HG03060 (cell line): ENCODE data around the gene SREBF2.

Experiments used
- ATAC-seq: cut with Tn5 transposase; IDR thresholded peaks from one replicate; pipeline ENCODE4 v1.9.1; 2021; ENCODE audit warnings: low read depth, moderate number of reproducible peaks; ENCODE audit not compliant: unreplicated experiment

Gene SREBF2

GRCh38 chr22:41906822-41907221 lies 73.9 kb downstream of the SREBF2 start:
- ATAC-seq, result no peak

- ATAC-seq, result no peak
These were observed 74.8 kb downstream of the SREBF2 start for GRCh38 chr22:41907436-41908401.

DNA sequence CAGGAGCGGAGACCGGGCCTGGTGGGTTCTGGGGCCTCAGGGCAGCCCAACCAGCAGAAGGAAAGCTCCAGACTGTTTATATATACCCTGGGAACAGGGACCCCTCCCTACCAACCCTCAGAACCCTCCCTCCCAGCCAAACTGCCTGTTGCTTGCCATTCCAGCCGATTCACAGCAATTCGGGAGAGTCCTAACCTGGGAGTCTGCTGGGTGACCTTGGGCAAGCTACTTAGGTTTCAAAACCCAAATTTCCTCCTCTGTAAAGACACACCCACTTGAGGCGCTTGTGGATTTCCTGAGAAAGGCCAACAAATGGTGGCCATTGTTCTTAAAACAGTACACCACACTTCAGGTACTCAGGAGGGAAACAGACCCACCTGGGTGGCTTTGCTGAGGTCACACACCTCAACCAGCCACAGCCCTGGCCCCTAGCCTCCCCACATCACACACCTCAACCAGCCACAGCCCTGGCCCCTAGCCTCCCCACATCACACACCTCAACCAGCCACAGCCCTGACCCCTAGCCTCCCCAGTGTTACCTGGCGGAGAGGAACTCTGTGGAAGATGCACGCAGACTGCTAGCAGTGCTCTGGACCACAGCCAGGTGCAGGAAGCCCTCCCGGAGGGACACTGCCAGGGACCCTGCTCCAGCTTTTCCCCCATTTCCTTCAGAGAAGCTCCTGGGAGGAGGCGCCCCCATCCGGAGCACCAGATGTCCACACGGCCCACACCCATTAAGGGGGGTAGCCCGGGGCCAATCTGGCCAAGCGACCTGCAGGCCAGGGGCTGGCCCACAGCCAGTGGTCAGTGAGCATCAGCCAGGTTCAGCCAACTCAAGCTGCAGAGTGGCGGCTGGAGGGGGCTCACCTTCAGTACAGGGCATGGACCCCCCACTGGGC lies 75.8 kb downstream of the SREBF2 start:
- ATAC-seq, result no peak

- ATAC-seq, result no peak
These were observed 76.6 kb downstream of the SREBF2 start for GRCh38 chr22:41909310-41910049.

GRCh38 chr22:41910050-41911000 lies 77.4 kb downstream of the SREBF2 start:
- no peak for ATAC-seq

DNA sequence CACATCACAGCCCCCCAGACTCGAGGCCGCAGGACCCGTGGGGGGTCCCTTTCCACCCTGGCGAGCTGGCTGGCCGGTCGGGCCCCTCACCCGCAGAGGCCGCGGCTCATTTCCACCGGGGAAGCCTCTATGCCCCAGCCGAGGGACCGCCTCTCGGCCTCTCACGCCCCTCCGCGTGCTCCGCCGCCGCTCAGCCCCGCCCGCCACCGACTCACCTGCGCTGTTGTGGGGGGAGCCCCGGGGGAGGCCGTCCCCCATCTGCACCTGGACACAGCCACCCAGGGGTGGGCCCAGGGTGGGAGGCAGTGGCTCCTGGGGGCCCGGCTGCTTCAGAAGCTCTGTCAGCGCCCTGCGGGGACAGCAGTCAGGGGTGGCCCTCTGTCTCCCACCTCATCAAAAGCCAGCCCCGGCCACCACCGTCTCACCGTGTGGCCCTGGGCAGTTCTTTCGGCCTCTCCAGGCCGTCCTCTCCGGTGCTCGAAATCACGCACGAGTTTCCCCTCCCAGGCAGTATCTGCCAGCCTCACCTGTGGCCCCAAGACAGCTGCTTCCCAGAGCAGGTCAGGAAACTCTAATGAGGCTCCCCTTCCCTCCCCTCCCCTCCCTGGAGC lies 78.2 kb downstream of the SREBF2 start:
- ATAC-seq, result no peak

DNA sequence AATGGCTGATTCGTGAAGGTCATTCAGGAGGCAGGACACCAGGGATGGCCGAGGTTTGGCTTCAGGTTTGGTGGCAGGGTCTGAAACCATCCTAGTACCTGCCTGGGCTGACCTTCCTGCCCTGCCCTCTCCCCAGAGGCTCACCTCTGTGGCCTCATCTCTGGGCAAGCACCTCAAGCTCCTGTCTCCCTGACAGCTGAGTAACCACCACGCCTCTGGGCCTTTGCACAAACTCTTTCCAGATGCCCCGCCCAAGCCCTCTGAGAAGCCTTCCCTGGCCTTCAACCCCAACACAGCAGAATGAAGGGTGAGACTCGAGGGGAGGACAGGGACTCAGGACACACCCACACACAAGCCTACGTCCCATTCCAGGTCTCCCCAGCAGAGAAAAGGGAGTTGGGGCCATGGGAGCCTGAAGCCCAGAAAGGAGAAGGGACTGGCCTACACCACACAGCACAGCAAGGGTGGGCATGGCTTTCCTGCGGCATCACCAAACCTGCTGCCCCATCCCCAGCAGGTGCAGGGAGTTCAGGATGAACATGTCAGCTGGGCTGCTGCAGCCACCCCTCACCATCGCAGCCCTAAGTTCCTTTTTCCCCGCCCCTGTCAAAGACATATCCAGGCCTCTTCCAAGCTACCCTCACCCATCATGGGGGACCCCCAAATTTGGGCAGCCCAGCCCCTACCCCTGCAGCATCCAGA lies 79.6 kb downstream of the SREBF2 start:
- no peak for ATAC-seq

DNA sequence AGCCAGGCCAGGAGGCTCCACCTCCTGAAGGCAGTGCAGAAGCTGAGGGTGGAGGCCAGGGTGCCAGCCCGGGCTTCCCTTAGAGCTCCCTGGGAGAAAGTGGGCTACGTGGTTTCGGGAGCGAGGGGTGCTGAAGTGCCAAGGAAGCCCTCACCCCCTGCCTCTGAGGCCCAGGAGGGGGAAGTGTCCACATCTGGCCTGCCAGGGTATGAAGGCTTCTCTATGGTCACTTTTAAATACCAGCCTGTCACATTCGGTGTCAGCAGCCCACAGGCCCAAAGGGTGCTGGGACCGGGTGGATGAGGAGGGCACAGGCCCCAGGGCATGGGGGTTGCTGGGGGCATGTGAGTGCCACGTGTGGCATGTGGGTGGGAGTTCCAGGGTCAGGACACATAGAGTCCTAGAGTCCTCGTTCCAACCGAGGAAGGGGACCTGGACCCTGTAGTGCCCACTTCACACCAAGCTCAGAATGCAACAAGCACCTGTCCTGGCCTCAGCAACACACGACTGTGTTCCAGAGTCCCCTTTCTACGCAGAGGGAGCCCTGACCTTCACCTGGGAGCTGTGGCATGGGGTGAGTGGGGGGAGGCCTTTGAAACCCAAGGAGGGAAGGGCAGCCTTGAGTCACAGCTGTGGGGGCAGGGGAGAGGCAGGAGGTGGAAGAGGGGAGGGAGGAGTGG lies 80.3 kb downstream of the SREBF2 start:
- no peak for ATAC-seq

DNA sequence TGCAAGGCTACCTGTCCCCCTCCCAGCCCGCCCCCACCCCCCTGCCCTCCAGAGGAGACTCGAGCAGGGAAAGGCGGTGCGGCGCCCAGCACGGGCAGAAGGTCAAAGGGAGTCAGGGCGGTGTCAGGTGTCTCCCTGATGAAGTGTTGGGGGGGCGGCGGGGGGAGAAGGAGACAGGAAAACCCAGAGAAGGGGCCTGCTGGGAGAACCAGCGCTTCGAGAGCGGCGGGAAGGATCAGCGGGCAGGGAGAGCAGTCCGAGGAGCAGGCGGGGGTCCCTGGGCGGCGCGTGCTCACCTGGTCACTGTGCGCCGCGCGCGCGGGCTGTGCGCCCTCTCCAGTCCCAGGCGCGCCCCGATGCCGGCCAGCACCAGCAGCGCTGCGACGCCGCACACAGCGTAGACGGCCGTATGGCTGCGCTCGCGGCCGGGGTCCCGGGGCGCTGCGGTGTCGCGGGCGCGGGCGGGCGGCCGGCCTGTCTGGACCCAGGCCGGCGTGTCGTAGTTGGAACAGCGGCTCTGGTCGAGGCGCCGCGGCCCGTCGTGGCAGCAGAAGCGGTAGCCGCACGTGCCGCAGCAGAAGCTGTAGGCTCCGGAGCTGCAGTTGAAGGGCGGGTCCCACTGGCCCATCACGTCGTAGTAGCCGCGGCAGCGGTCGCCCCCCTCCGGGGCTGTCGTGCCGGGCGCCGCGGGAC lies 81.1 kb downstream of the SREBF2 start:
- ATAC-seq, result no peak

DNA sequence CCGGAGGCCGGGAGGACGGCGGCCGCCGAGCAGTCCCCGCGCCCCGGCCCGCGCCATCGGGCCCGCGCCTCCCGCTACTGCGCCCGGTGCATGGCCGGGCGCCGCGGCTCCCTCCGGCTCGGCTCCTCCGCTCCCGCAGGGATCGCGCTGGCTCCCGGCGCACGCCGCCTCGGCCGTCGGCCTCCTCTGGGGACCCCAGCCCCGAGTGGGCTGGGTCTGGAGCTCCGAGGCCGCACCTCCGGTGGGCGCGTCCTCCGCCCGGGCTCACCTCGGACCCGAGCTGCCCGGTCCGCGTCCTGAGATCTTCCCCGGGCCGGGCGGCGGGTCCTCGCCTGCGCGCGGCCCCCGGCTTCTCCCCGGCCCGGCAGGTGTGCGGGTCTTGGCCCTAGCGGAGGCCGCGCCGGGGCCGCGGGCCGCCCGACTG lies 81.7 kb downstream of the SREBF2 start:
- no peak for ATAC-seq

DNA sequence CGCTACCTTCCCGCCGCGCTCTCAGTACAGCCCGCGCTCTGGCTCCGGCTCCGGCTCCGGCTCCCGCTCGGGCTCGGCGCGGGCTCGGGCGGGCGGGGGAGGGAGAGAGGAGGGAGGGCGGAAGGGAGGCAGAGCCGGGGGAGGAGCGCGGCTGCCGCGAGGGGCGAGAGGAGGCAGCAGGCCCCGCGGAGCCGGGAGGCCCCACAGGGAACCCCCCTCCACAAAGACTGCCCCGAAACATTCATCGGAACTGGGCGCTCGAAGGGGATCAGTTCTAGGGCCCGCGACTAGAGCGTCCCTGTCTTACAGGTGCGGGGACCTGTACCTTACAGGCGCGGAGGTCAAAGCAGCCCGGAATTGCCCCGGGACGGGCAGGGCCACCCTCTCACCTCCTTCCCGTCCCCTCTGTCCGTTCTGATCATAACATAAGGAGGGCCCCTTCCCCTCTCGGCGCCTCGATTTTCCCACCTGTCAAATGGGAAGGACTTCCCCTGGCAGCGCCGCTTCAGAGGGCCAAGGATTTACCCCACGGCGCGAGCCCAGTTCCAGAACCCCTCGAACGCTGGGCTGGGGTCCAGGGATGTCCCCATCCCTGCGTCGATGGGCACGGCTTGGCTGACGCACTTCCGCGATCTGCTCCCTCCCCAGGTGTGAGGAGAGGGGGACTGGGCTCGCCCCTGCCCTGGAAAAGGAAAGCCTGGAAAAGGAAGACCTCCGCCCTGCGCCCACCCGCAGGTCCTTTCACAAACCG lies 82.3 kb downstream of the SREBF2 start, which contains the start of gene SHISA8:
Gene SHISA8 (minus strand): TSS at position 40 of the 751 bp plus-strand sequence. CDS start 407 bp downstream, outside the sequence.
- ATAC-seq, result no peak

- ATAC-seq, result no peak
These were observed 83.0 kb downstream of the SREBF2 start for GRCh38 chr22:41915786-41916493.

- no peak for ATAC-seq
These were observed 83.9 kb downstream of the SREBF2 start for GRCh38 chr22:41916745-41917358.

DNA sequence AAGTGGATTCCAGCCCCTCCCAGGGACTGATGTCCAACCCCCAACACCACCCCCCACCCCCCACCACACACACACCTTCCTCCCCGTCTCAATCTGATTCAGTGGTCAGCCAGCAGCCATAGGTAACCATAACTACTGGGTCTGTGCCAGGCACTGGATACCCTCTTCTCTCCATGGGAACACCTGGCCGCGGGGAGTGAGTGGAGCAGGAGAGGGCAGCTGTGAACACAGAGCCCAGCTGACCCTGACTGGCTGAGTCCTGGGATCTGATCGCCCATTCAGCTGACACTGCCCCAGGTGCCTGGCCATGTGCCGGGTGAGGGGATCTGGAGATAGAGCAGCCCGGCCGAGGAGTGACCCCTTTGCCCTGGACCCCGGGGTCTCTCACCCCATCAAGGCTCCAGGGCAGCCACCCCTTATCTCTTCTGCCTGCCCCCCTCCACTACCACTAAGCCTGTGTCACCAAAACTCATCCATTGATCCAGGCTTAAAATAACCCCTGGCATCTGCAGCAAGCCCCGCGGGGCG lies 84.5 kb downstream of the SREBF2 start:
- no peak for ATAC-seq
